ENCODE measurements around the gene ANXA11. TPM values are rescaled to one million over a fixed set of nuclear protein-coding genes. Genes with fewer than 3 reads are reported as not detected.

Gene ANXA11
- total and polyA plus RNA-seq, 4 experiments from 2014 or later, result 173 to 342 (median 207) TPM

GRCh38 chr10:80183436-80183835, 21.9 kb downstream of the ANXA11 start:
- Histone ChIP-seq H3K27ac (ENCODE audit: low read depth, low read length) (no peak overlapping the region), H3K9me3 (ENCODE audit: control insufficient read depth in 1 of 2, low read length in 2 of 2) (no peaks in the 10 kb centered on the region), H3K4me1 (ENCODE audit: insufficient read depth, low read length) (peaks cover 90% of the 10 kb centered on the region), H3K27me3 (ENCODE audit: insufficient read depth, low read length) (no peaks in the 10 kb centered on the region), H3K4me3 (ENCODE audit: low read length in 2 of 2) (no peak overlapping the region), H3K36me3 (ENCODE audit: insufficient read depth, low read length) (peaks cover 10% of the 10 kb centered on the region)
- H3K9me3 Mint-ChIP-seq, result peaks cover 0 to 4% (median 0%) of the 10 kb centered on the region in 8 donors
- H3K36me3 Mint-ChIP-seq, result peaks cover 0 to 36% of the 10 kb centered on the region in 2 donors
- no peak for DNase-seq
- ChIA-PET CTCF (ENCODE audit: partially characterized antibody) (interaction anchor here (1.1 to 3.2 kb wide), 4 partner anchors 11 to 37 kb away, joined by 3 to 19 read pairs (median 4); no protein-coding TSS in a partner anchor), POLR2A (ENCODE audit: partially characterized antibody) (interaction anchor here (1.5 to 3.9 kb wide), 4 partner anchors 9 to 39 kb away, joined by 4 to 29 read pairs (median 6); partner anchors contain the start of gene ANXA11)
- intact Hi-C loops (cut with micrococcal nuclease), result no loop called here
- H3K4me1 Mint-ChIP-seq, result peaks cover 56 to 93% (median 75%) of the 10 kb centered on the region in 4 donors
- H3K4me3 Mint-ChIP-seq, result peak overlapping the region in 1 of 8 donors; percentile 6
- no peaks in the 10 kb centered on the region for H3K27me3 Mint-ChIP-seq
- H3K27ac Mint-ChIP-seq, result peak overlapping the region in 1 of 7 donors; percentile 88

- POLR2A ChIA-PET (ENCODE audit: partially characterized antibody), result interaction anchor here (2.1 to 3.9 kb wide), 2 partner anchors 21 to 38 kb away, joined by 7 to 29 read pairs; partner anchors contain the start of gene ANXA11
- peaks cover 89% of the 10 kb centered on the region for H3K4me1 ChIP-seq (ENCODE audit: insufficient read depth, low read length)
- peaks cover 10% of the 10 kb centered on the region for H3K36me3 ChIP-seq (ENCODE audit: insufficient read depth, low read length)
- Mint-ChIP-seq H3K27ac (peak overlapping the region in 3 of 7 donors; percentile 36 to 57 (median 44)), H3K4me3 (no peak overlapping the region), H3K4me1 (peaks cover 56 to 93% (median 75%) of the 10 kb centered on the region in 4 donors), H3K27me3 (no peaks in the 10 kb centered on the region), H3K36me3 (peaks cover 0 to 36% of the 10 kb centered on the region in 2 donors), H3K9me3 (peaks cover 0 to 4% (median 0%) of the 10 kb centered on the region in 8 donors)
- intact Hi-C loops (cut with micrococcal nuclease), result no loop called here
- CTCF ChIA-PET (ENCODE audit: partially characterized antibody), result interaction anchor here (1.1 to 3.2 kb wide), 2 partner anchors 12 to 20 kb away, joined by 3 to 19 read pairs; no protein-coding TSS in a partner anchor
- peak in 1 of 5 donors; percentile 5 for DNase-seq
- H3K9me3 ChIP-seq (ENCODE audit: control insufficient read depth in 1 of 2, low read length in 2 of 2), result no peaks in the 10 kb centered on the region
- no peaks in the 10 kb centered on the region for H3K27me3 ChIP-seq (ENCODE audit: insufficient read depth, low read length)
- no peak overlapping the region for H3K27ac ChIP-seq (ENCODE audit: low read depth, low read length)
- no peak overlapping the region for H3K4me3 ChIP-seq (ENCODE audit: low read length in 2 of 2)
Observed at GRCh38 chr10:80182986-80183385, 22.4 kb downstream of the ANXA11 start.

GRCh38 chr10:80177781-80178636, 27.3 kb downstream of the ANXA11 start:
- H3K36me3 ChIP-seq (ENCODE audit: insufficient read depth, low read length), result peaks cover 15% of the 10 kb centered on the region
- H3K36me3 Mint-ChIP-seq, result peaks cover 4 to 39% of the 10 kb centered on the region in 2 donors
- CTCF ChIA-PET (ENCODE audit: partially characterized antibody), result interaction anchor here (0.9 to 2.3 kb wide), 4 partner anchors 24 to 44 kb away, joined by 3 to 8 read pairs (median 3); no protein-coding TSS in a partner anchor
- peaks cover 35 to 77% (median 54%) of the 10 kb centered on the region in 4 donors for H3K4me1 Mint-ChIP-seq
- H3K9me3 Mint-ChIP-seq, result no peaks in the 10 kb centered on the region
- peak overlapping the region in 1 of 8 donors; percentile 55 for H3K4me3 Mint-ChIP-seq
- DNase-seq, result no peak
- no peaks in the 10 kb centered on the region for H3K9me3 ChIP-seq (ENCODE audit: control insufficient read depth in 1 of 2, low read length in 2 of 2)
- no peaks in the 10 kb centered on the region for H3K27me3 Mint-ChIP-seq
- no peak overlapping the region for H3K4me3 ChIP-seq (ENCODE audit: low read length in 2 of 2)
- H3K4me1 ChIP-seq (ENCODE audit: insufficient read depth, low read length), result peaks cover 60% of the 10 kb centered on the region
- no peaks in the 10 kb centered on the region for H3K27me3 ChIP-seq (ENCODE audit: insufficient read depth, low read length)
- no peak overlapping the region for H3K27ac ChIP-seq (ENCODE audit: low read depth, low read length)
- intact Hi-C loops (cut with micrococcal nuclease), result no loop called here
- peak overlapping the region; percentile 1 to 68 (median 48) for H3K27ac Mint-ChIP-seq
- POLR2A ChIA-PET (ENCODE audit: partially characterized antibody), result interaction anchor here (1.1 to 3.9 kb wide), 3 partner anchors 10 to 26 kb away, joined by 5 to 19 read pairs (median 6); no protein-coding TSS in a partner anchor

GRCh38 chr10:80176526-80176925, 28.8 kb downstream of the ANXA11 start:
- no peak for DNase-seq
- no peaks in the 10 kb centered on the region for H3K9me3 ChIP-seq (ENCODE audit: control insufficient read depth in 1 of 2, low read length in 2 of 2)
- H3K4me1 ChIP-seq (ENCODE audit: insufficient read depth, low read length), result peaks cover 54% of the 10 kb centered on the region
- Mint-ChIP-seq H3K27me3 (no peaks in the 10 kb centered on the region), H3K36me3 (peaks cover 4 to 41% of the 10 kb centered on the region in 2 donors), H3K9me3 (no peaks in the 10 kb centered on the region), H3K4me3 (peak overlapping the region in 1 of 8 donors; percentile 29), H3K4me1 (peaks cover 28 to 64% (median 42%) of the 10 kb centered on the region in 4 donors), H3K27ac (peak overlapping the region in 2 of 7 donors; percentile 22 to 35)
- ChIA-PET POLR2A (ENCODE audit: partially characterized antibody) (interaction anchor here (0.8 to 3.9 kb wide), 4 partner anchors 11 to 32 kb away, joined by 3 to 19 read pairs (median 6); no protein-coding TSS in a partner anchor), CTCF (ENCODE audit: partially characterized antibody) (interaction anchor here (1.1 to 1.8 kb wide), 5 partner anchors 11 to 46 kb away, joined by 3 to 7 read pairs (median 5); no protein-coding TSS in a partner anchor)
- no peak overlapping the region for H3K4me3 ChIP-seq (ENCODE audit: low read length in 2 of 2)
- H3K27ac ChIP-seq (ENCODE audit: low read depth, low read length), result no peak overlapping the region
- H3K27me3 ChIP-seq (ENCODE audit: insufficient read depth, low read length), result no peaks in the 10 kb centered on the region
- peaks cover 28% of the 10 kb centered on the region for H3K36me3 ChIP-seq (ENCODE audit: insufficient read depth, low read length)
- intact Hi-C loops (cut with micrococcal nuclease), result no loop called here

GRCh38 chr10:80174641-80175395, 30.5 kb downstream of the ANXA11 start:
- intact Hi-C loops (cut with micrococcal nuclease), result no loop called here
- no peak overlapping the region for H3K27ac ChIP-seq (ENCODE audit: low read depth, low read length)
- peaks cover 7 to 49% of the 10 kb centered on the region in 2 donors for H3K36me3 Mint-ChIP-seq
- H3K9me3 Mint-ChIP-seq, result no peaks in the 10 kb centered on the region
- H3K36me3 ChIP-seq (ENCODE audit: insufficient read depth, low read length), result peaks cover 34% of the 10 kb centered on the region
- no peak overlapping the region for H3K4me3 Mint-ChIP-seq
- no peaks in the 10 kb centered on the region for H3K27me3 ChIP-seq (ENCODE audit: insufficient read depth, low read length)
- H3K9me3 ChIP-seq (ENCODE audit: control insufficient read depth in 1 of 2, low read length in 2 of 2), result no peaks in the 10 kb centered on the region
- no peaks in the 10 kb centered on the region for H3K27me3 Mint-ChIP-seq
- peak overlapping the region in 5 of 7 donors; percentile 8 to 62 (median 24) for H3K27ac Mint-ChIP-seq
- CTCF ChIA-PET (ENCODE audit: partially characterized antibody), result no interaction called here
- H3K4me1 ChIP-seq (ENCODE audit: insufficient read depth, low read length), result peaks cover 40% of the 10 kb centered on the region
- no peak for DNase-seq
- peaks cover 27 to 58% (median 38%) of the 10 kb centered on the region in 4 donors for H3K4me1 Mint-ChIP-seq
- POLR2A ChIA-PET (ENCODE audit: partially characterized antibody), result interaction anchor here (1.6 to 3.9 kb wide), 2 partner anchors 9 to 13 kb away, joined by 5 to 19 read pairs; no protein-coding TSS in a partner anchor
- no peak overlapping the region for H3K4me3 ChIP-seq (ENCODE audit: low read length in 2 of 2)

GRCh38 chr10:80173466-80173865, 31.9 kb downstream of the ANXA11 start:
- Mint-ChIP-seq H3K27me3 (no peaks in the 10 kb centered on the region), H3K9me3 (no peaks in the 10 kb centered on the region), H3K36me3 (peaks cover 10 to 46% of the 10 kb centered on the region in 2 donors), H3K4me3 (no peak overlapping the region), H3K27ac (peak overlapping the region in 1 of 7 donors; percentile 85), H3K4me1 (peaks cover 19 to 50% (median 32%) of the 10 kb centered on the region in 4 donors)
- Histone ChIP-seq H3K4me3 (ENCODE audit: low read length in 2 of 2) (no peak overlapping the region), H3K4me1 (ENCODE audit: insufficient read depth, low read length) (peaks cover 26% of the 10 kb centered on the region), H3K27ac (ENCODE audit: low read depth, low read length) (no peak overlapping the region), H3K27me3 (ENCODE audit: insufficient read depth, low read length) (no peaks in the 10 kb centered on the region), H3K36me3 (ENCODE audit: insufficient read depth, low read length) (peaks cover 41% of the 10 kb centered on the region), H3K9me3 (ENCODE audit: control insufficient read depth in 1 of 2, low read length in 2 of 2) (no peaks in the 10 kb centered on the region)
- intact Hi-C loops (cut with micrococcal nuclease), result no loop called here
- CTCF ChIA-PET (ENCODE audit: partially characterized antibody), result no interaction called here
- POLR2A ChIA-PET (ENCODE audit: partially characterized antibody), result no interaction called here
- DNase-seq, result no peak

All from CD4-positive, alpha-beta memory T cell (primary cell).